HL-60/S4 treated with phorbol 12-myristate 13-acetate at 8.2 ng/mL for 4 days and 3 days (cell line): Measurements from ENCODE around the gene CXCL17.

Source experiments
- in situ Hi-C: fragments of 300-500 bp; cut with MboI; formaldehyde crosslinking; loops from 2 replicates; pipeline ENCODE4 v1.15.0; 2022; ENCODE audit warnings: low sequenced_read_pairs

Gene CXCL17

DNA sequence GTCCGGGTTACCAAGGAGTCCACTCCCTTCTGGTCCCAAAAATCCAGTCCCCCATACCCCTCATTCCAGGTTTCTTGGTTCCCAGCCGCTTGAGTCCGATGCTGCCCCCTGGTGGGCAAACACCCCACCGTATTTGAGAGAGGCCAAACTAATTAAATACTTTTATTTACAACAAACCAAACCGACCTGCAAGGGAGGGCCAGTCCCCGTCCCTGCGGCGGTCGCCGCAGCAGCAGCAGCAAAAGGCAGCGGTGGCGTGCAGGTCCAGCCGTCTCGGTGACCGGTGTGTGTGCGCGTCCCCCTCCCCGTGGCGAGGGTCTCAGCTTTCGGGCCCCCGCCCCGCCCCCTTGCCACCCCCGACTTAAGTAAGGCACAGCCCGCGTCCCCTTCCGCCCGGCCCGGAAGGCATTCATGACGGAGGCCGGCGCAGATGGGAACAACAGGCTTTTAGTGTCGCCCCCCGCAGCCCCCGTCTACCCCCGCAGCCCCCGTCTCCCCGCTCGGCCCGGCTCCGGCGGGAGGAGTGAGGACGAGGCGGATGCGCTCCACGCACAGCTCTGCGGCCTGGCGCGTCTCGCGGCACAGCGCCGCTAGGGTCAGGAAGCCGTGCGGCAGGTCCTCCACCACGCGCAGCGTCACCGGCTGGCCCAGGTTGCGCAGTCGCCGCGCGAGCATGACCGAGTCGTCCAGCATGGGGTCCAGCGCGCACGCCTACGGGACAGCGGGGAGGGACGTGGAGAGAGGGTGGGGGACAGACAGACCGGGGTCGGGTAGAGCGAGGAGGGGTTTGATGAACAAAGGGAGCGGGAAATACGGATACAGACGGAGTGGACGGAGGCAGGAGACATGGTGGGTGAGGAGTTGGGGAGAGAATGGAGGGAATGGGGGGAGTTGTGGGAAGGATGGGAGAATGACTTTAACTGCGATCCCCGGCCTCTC, 41.1 kb downstream of the CXCL17 start:
- in situ Hi-C loops, result no loop called here

DNA sequence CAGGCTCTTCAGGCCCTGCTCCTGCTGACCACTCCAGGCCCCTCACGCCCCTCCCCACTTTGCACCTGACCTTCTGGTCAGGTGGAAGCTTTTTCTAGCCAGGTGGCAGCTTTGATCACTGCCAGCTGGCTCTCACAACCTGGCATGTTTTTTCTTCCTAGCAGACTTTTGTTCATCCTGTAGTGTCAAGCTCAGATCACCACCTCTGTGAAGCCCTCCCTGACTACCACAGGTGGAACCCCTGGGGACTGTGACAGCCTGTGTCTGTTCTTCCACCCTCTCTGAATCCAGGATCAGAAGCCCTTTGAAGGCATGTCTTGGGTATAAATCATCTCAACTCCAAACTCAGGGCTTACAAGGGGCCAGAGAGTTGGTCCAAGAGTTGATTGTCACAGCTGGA, 42.3 kb downstream of the CXCL17 start:
- in situ Hi-C loops, result no loop called here

DNA sequence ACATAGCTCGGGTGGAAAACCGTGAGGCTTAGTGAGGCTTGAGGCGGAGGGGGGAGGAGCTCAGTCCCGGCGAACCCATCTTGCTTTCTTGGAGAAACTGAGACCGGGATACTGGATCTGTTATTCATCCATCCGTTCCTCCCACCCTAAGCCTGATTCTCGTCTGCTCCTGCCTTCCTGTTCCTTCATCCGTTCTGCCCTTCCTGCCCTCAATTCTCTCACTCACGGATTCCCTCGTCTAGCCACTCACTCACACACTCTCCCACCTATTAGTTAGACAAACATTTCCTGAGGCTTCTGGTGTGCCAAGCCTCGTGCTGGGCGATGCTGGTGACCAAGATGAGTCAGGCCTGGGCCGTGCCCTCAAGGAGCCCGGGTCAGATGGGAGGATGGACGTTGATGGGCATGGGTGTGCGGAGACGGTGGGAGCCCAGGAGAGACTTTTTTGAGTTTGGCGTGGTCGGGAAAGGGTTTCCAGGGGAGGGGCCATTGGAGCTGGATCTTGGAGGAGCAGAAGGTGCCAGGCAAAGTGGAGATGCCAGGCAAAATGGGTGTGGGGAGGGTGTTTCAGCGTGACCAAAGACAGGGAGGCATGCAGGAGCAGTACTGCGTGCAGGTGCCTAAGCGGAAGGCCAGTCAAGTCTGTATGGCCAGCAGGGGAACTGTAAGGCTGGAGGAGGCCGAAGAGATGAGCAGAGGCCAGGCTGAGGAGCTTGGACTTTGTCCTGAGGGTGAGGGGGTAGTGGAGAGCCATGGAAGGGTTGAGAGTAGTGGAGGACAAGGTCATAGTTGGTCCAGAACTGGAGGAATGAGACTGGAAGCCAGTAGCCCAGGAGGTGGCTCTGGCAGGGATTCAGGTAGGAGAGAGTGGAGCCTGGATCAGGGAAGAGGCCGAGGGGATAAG, 45.2 kb downstream of the CXCL17 start:
- in situ Hi-C loops, result no loop called here

DNA sequence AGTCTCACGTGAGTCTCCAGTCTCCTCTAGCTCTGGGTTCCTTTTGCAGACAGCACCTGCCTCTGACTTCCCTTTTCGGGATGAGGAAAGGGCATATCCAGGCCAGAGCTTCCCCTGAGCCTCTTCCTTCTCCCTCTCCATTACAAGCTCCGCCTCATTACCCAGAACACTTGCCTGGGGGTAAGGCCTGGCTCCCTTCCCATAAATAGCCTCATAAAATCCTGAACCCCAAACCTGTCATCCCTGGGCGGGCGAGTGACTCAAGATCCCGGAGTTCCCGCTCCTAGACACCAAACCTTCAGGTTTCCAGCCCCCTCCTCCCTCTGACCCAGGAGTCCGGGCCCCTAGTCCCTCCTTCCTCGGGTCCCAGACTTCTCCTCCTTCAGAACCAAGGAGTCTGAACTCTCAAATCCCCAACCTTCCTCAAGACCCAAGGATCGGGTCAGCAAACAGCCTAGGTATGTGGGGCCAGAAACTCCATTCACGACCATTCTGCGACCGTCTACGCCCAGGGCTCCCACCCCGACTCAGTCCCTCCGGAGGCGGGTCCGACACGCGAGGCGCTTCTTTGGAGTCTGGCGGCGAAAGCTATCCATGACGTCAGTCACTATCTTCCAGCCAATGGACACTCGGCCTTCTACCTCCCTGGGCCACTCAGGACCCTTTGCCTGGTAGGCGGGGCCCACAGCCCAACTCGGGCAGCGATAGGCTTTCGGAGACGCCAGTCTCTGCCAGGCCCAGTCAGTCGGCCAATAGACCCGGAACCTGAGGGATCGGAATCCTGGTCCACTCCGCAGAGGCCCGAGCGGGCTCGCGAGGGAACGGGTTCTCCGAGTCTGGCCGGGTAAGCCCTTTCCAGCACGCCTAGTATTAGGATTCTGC, 46.1 kb downstream of the CXCL17 start:
- in situ Hi-C loops, result no loop called here

GRCh38 chr19:42394751-42395150, 48.0 kb downstream of the CXCL17 start:
- in situ Hi-C loops, result no loop called here

- in situ Hi-C loops, result no loop called here
These were observed 50.6 kb downstream of the CXCL17 start for GRCh38 chr19:42392165-42392564.

DNA sequence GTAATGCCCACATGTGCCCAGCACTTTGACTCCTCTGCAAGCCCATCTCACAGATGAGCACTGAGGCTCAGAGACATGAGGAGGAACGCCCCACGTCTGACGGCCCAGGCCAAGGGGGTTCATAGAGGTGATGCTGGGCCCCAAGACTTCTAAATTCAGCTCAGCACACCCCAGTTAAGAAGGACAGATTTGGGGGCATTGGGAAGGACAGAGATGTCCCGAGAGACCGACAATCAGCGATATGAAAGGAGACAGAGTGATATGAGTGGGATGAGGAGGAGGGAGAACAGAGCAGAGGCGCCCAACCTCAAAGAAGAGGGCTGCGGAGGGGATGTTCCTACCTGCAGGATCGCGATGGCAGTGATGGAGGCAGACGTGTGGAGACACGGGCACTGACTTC, 52.8 kb downstream of the CXCL17 start, which contains the start of gene CNFN:
Gene CNFN (minus strand): TSS at position 399 of the 400 bp plus-strand sequence. CDS start 1,260 bp downstream, outside the sequence.
- in situ Hi-C loops, result no loop called here

DNA sequence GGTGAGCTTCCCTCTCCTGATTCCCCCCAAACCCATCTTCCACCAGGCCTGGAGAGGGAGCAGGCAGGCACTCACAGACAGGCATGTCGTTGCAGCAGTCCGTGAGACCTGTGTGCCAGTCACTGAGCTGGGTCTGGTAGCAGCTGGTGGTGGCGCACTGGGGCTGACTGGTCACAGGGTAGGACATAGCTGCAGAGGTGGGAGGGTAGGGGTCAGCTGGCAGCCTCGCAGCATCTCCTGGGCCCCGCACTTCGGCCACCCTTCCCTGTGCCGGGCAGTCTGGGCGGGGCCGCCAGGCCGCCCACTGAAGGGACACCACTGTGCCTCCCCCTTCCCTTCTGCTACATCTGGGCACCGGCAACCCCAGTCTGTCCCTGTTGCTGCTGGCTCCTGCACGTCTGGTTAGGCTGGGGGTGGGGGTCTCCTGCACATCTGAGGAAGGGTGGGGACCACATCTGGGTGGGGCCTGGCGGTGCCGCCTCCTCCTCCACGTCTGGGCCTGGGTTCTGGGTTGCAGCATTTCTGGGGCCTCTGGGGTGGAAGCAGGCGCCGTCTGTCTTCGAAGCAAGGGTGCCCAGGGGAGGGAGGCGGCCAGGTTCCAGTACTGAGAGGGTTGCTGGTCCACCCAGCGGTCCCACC, 53.8 kb downstream of the CXCL17 start:
- in situ Hi-C loops, result no loop called here

GRCh38 chr19:42386974-42387707, 55.6 kb downstream of the CXCL17 start:
- in situ Hi-C loops, result no loop called here

GRCh38 chr19:42380155-42380554, 62.6 kb downstream of the CXCL17 start:
- in situ Hi-C loops, result no loop called here
